ENCODE data around the gene MS4A2. TPM values are rescaled to one million over a fixed set of nuclear protein-coding genes. Genes with fewer than 3 reads are reported as not detected.

Gene MS4A2
- polyA plus RNA-seq, 1 donor: 0.07 TPM

Other genes with a start within 250 kb of the MS4A2 start
- 0.52 TPM for gene CBLIF, start 243.2 kb upstream of the MS4A2 start, polyA plus RNA-seq
- gene TCN1, start 222.2 kb upstream of the MS4A2 start, polyA plus RNA-seq: 0.37 TPM
- gene OOSP3, start 209.9 kb upstream of the MS4A2 start, polyA plus RNA-seq: not detected
- gene OOSP1, start 150.2 kb upstream of the MS4A2 start, polyA plus RNA-seq: not detected
- gene OOSP4A, start 124.6 kb upstream of the MS4A2 start, polyA plus RNA-seq: not detected
- not detected for gene OOSP4B, start 71.5 kb upstream of the MS4A2 start, polyA plus RNA-seq
- gene OOSP2, start 48.3 kb upstream of the MS4A2 start, polyA plus RNA-seq: not detected
- gene MS4A3, start 32.0 kb upstream of the MS4A2 start, polyA plus RNA-seq: 0.24 TPM
- gene MS4A6A, start 94.4 kb downstream of the MS4A2 start, polyA plus RNA-seq: 53.8 TPM
- 0.85 TPM for gene MS4A4E, start 154.5 kb downstream of the MS4A2 start, polyA plus RNA-seq
- 11.9 TPM for gene MS4A4A, start 192.0 kb downstream of the MS4A2 start, polyA plus RNA-seq
- not detected for gene MS4A6E, start 238.6 kb downstream of the MS4A2 start, polyA plus RNA-seq